Measurements from ENCODE around the gene BDH2.

The BDH2 gene

DNA sequence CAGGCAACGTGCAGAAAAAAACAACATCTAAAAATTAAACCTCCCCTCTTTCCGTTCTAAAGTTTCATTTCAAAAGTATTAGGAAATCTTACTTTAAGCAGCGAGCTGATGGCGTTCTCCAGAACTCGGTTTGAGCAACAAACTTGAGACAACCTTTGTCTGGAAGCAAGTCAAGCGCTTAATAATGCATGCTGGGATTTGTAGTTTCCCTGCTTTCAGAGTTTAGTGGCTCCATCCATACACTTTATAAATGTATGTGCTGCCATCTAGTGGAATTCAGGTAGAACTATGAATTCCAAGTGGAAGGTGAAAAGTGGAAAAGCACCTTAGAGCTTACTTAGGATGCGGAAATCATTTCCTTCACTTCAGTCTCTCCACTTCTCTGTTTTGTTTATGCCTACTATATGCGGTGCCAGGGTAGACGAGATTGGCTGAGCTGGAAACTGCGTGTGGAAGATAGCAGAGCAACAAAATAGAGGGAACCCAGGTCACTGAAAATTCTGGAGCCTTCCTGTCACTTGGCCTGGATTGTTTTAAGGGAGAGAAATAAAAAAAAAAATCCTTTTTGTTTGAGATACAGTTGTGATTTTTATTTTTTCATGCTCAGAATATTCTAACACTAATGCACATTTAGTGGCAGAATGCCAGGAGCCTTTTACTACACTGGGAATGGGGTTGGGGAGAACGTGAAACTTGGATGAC lies at the start of gene BDH2:
Gene BDH2, minus strand, starts transcription at position 144 of the 702 bp plus-strand sequence. CDS start 3,580 bp downstream, outside the sequence.
- DNase-seq (ENCODE audit: low read depth, low spot score): no peak

DNA sequence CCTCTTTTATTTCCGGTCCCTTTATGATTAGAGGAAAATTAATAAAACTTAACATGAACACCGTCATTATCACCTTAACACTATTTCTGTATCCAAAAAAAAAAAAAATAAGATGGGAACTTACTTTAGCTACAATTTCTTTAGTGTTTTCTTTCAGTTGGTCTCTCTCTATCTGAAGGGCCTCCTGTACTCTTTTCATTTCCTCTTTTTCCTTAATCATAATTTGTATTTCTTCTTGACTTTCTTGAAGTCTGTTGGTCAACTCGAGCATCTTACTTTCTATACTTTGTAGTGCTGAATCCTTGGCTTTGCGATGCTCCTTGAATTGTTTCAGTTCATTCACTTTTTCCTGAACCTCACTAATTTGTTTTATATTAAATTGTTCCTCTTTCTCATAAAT lies 45.3 kb upstream of the BDH2 start:
- no peak for DNase-seq (ENCODE audit: low read depth, low spot score)

DNA sequence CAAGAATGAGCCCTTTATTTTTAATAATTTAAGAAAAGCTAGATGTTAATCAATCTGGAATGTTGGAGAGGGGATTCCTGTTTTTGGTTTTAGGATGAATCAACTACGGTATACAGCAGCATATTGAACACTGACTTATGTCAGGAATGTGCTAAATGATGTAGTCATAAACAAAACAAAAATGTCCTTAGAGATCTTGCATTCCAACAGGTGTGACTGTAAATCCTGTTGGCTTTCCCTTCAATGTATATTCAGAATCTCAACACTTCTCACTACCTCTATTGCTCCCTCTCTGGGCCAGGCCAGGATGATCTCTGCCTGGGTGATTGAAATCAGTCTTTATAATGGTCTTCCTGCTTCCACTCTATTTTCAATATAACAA lies 37.8 kb upstream of the BDH2 start:
- no peak for DNase-seq (ENCODE audit: low read depth, low spot score)

DNA sequence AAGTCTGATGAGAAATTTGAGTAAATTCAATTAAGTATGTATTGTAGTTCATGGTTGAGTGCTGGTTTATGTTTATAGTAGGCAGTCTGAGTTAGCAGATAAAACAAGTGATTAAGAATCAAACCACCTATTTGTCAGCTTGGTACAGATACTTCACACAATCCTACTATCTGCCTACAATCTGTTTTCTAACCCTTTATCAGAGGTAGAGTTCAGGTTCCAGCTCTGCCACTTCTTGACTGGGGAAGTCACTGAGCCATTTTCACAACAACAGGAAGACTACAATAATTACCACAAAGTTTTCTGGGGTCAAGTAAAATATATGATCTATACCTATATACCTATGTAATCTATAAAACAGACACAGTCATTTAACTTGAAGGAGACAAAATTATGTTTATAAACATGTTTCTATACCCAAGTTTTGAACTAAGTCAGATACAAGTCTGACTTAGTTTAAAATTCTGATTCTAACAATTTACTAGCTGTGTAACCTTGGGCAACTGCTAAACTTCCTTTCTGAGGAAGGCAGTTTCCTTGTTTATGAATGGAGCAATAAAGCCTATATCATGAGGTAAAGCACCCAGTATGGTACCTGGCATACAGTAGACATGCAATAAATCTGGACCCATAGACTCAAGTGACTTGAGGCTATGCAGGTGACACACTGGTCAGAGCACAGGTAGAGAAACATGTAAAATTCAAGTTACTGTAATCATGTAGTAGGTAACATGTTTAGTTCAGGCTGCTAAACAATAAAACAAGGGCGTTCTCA lies 37.2 kb upstream of the BDH2 start:
- DNase-seq (ENCODE audit: low read depth, low spot score): no peak

DNA sequence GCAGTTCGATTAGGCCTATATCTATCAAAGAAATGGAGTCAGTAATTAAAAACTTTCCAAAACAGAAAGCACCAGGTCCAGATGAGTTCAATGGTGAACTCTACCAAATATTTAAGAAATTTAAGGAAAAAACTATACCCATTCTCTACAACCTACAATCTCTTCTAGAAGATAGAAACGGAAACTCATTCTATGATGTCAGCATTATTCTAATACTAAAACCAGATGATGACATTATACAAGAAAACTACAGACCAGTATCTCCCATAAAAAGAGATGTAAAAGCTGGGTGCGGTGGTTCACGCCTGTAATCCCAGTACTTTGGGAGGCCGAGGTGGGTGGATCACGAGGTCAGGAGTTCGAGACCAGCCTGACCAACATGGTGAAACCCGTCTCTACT lies 29.5 kb upstream of the BDH2 start:
- DNase-seq (ENCODE audit: low read depth, low spot score): no peak

DNA sequence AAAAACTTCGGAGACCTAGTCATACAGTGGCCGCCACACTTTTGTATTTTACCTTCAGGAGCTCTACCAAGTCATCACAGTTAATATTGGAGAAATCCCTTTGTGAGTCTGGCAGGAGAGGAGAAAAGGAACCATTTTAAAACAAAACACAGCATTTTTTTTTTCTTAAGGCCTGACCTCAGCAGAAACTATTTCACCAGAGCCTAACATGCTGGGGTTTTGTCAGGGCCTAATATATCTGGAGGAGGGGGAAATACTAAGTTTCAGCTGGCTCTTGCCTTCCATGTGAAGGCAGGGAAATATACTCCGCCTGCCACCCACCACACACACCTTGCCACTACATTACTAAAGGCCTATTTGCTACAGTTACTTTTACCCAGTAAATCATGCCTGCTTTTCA lies 26.5 kb upstream of the BDH2 start:
- DNase-seq (ENCODE audit: low read depth, low spot score): no peak

DNA sequence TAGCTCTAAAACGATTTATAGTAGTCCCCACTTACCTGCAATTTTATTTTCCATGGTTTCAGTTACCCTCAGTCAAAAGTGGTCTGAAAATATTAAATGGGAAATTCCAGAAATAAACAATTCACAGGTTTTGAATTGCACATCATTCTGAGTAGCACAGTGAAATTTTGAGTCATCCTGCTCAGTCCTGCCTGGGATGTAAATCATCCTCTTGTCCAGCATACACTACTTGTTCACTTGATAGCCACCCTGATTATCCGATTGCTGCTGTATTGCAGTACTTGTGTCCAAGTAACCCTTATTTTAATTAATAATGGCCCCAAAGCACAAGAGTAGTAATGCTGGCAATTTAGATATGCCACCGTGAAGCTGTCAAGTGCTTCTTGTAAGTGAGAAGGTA lies 23.5 kb upstream of the BDH2 start:
- no peak for DNase-seq (ENCODE audit: low read depth, low spot score)

DNA sequence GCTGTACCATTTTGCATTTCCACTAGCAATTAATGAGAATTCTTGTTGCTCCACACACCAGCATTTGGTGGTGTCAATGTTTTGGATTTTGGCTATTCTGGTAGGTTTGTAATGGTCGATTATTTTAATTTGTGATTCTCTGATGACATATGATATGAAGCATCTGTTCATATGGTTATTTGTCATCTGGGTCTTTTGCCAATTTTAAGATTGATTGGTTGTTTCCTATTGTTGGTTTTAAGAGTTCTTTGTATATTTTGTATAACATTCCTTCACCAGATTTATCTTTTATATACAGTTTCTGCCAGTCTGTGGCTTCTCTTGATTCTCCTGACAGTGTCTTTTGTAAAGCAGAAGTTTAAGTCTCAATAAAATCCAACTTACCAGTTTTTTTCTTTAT lies 18.5 kb upstream of the BDH2 start:
- no peak for DNase-seq (ENCODE audit: low read depth, low spot score)

DNA sequence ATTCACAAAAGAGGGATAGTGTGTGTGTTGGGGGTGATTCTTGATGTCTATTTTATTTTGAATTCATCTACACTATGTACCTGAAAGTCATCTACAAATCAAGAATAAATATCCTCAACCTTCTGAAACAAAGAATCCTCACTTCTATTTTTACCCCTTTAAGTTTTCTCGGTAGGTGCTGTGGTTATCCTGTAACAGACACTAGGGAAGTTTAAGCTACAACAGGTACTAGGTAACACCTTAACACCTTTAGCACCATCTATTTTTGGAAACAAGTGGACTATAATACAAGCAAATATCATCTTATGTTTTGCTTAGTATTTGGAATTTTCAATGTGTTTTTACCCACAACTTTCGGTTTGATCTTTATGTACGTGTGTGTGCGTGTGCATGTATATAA lies 12.0 kb upstream of the BDH2 start:
- no peak for DNase-seq (ENCODE audit: low read depth, low spot score)

DNA sequence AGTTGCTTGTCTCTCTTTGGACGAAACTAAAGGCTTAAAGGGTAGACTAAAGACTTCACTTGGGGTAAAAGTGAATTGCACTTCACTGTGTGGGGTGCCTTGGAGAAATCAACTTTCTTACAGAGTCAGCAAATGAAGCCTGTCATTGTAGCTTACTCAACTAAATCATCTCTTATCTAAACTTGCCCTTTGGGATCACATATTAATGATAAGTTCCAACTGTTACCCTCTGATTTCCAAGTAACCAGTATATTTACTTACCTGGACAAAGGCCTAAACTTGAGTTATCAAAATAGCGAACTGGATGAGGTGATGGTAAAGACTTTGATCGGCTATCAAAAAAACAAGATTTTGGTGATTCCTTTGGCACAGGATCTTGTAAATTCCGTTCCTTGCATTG lies 8.9 kb upstream of the BDH2 start:
- DNase-seq (ENCODE audit: low read depth, low spot score): no peak

DNA sequence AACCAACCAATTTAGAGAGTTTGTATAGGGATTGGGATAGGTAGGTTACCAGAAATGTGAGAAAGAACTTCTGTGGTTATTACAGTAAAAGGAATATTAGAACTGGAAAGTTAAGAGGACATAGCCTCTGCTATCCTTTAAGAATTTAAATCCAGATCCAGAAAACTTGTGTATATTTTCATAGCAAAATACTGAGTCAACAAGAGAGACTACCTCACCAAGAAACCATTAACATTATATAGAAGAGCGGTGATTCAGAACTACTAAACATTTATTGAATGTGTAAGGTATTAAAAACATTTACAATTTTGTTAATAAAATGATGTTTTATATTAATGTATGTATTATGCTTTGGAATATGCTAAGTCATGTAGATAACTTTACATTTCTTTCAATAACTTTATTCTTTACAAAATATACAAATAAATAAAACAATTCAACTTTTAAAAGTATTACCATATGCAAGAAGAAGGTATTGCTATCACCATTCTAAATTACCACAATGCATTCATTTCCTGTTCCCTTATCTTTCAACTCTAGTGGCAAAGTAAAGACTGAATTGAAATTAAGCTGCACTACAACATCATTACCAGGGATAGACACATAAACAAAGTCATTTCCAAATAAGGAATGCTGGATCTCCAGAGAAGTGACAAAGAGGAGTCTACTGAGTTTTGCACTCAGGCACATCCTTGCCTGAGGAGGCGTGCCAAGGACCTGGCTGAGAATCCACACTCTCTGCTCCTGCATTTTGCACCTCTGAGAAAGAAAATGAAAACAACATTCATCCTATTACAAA lies 6.1 kb upstream of the BDH2 start:
- DNase-seq (ENCODE audit: low read depth, low spot score): no peak

DNA sequence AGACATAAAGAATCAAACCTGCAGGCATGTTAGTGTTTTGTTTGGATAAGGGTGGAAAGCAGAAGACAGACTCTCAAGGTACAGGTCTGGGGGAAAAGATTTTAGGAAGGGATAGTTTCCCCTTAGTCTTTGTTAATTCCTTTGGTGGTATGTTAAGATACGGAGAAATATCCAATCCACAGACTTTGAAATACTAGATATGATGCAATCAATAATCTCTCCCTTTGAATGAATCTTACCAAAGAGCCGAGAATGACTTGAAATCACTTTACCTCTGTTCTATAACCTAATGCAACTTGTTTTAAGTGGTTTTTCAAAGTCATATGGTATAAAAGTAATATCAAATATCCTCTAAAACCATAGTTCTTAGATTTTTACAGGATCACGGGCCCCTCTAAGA lies 5.3 kb upstream of the BDH2 start:
- DNase-seq (ENCODE audit: low read depth, low spot score): no peak

DNA sequence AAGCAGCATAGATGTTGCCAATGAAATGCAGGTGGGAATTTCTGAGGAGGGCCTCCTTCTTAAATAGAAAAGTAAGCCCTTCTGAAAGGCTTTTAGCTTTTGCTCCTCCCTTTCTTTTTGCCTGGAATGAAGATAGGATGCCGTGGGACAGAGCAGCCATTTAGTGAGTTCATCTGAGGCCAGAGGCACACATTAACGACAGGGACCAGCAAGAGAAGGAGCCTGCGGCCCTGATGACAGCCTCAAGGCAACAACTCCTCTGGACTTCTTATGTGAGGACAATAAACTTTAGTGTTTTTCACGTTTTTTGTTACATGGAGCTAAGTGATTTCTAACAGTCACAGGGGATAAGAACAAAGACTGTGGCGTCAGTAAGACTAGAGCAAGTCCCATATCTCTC lies 1.1 kb upstream of the BDH2 start:
- no peak for DNase-seq (ENCODE audit: low read depth, low spot score)

DNA sequence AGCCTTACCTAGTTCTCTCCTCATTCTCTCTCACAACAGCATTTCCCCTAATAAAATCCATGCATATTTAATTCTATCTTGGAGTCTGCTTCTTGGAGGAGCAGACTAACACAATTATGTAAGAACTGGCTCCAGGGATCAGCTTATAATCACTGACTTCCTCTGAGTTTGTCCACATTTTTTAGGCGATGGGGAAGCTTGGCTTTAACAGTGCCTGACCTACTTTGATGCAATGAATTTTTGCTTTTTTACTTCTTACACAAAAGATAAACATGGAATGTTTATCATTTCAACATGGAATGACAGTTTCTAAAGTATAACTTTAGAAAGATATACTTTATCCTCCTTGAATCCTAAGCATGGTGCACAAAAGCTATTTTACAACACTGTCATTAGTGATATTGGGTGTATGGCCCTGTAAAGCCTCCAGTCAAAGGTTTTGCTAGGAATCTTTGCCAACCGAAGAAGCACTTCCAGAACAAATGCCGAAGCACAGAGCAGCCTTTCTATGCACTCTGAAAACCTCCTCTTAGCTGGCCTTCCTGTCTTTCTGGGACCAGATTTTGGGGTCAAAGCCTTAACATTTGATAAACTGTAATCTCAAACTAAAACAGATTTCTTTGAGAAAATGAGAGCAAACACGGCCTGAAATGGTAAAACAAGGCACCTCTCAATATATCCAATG lies 736 bp downstream of the BDH2 start:
- DNase-seq (ENCODE audit: low read depth, low spot score): no peak

DNA sequence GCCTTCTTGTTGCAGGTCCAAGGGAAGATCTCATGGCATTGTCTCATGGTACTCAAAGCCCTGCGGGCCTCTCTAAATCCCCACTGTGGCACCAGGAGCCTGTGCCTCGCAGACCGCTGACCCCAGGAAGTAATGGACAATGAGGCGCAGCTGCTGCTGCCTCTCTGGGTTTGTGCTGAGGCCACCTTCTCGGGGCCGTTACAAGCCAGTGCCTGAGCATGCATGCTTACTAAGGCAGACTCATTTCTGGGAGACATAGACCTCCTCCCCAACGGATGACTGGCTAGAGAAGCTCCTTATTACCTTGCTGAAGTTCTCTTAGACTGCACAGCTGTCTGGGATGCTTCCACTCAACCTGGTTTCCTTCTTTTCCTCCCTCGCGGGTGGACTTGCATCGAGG lies 1.3 kb downstream of the BDH2 start:
- DNase-seq (ENCODE audit: low read depth, low spot score): no peak

DNA sequence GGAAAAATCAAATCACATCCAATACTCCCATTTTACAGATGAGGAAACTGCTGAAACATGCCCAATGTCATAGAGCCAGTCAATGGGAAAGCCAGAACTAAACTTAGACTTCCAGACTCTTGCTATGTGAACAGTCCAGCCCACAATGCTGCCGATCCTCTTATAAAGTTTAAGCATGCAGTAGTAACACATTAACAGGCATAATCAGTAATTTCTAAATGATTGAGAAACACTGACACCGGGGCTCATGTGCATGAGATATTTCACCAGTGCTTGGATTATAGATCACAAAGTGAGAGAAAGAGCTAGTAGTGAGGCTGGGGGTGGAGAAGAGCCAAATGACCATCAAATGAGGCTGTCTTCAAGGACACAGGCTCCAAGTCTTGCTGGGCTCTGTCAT lies 2.5 kb downstream of the BDH2 start:
- DNase-seq (ENCODE audit: low read depth, low spot score): no peak

DNA sequence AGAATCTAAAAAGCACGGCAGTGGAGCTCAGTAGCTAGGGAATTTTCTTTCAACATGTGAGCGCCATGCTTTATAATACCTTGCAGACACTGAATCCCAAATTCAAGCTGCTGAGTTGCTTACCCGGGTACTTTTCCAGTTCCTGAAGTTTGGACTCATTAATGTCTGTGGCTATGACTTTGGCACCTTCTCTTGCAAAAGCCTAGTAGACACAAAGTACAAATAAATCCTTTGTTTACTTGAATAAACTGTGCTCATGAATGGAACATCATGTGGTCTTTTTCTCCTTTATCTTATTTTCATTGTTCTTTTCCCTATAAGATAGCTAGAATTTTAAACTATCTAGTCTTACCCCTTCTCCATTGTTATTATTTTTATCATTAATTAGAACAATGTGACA lies 4.6 kb downstream of the BDH2 start:
- no peak for DNase-seq (ENCODE audit: low read depth, low spot score)

DNA sequence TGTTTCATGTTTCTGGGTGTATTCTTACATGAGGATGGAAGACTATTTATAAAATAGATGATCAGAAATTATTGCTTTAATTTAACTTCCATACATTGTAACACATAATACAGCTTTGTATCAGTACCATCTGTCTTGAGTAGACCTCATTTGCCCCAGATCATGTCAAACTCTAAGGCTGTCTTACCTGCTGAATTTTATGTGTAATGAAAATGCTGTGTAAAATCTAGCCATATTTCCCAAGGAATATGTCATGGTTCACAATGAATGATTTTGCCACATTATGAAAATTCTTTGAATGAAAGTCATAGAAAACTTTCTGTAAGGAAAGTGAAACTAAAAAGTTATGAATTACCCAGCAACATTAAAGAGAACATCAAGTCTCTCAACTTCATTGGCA lies 7.4 kb downstream of the BDH2 start:
- DNase-seq (ENCODE audit: low read depth, low spot score): no peak

DNA sequence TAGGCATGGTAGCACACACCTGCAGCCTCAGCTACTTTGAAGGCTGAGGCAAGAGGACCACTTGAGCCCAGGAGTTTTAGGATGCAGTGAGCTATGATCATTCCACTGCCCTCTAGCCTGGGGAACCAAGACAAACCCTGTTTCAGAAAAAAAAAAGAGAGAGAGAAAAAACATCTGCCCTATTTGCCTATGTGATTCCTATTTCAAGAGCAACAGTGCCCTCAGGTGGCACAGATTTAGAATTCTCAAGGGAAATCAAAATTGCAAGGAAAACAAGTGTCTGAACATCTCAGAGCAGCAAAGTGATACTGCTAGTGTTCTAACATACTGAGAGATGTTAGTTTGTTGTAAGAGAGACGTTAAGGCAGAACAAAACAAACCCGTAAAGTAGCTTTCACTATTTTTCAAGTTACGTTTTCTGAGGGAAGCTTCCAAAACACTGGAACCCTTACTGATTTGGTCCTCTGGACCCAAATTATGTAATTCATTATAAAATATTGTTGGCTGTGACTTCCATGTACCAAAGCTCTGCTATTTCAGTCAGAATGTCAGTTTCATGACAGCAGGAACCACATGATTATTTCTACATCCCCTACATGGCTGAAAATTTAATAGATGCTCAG lies 7.9 kb downstream of the BDH2 start:
- DNase-seq (ENCODE audit: low read depth, low spot score): no peak

DNA sequence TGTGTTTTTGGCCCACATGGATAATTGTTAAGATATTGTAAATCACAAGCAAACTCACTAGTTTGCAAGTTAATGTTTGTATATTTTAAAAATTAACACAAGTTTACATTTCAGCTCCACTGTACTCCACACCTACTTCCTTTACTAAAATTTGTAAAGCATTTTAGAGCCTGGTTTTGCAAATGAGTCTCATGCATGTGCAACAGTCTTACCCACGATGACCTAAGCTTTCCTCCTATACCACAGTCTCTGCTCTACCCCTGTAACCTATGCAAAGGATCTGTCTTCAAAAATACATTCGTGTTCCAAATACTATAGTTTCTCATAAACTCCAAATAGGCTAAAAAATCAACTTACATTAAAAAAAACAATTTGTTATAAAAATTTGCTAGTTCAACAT lies 10.2 kb downstream of the BDH2 start:
- DNase-seq (ENCODE audit: low read depth, low spot score): no peak

DNA sequence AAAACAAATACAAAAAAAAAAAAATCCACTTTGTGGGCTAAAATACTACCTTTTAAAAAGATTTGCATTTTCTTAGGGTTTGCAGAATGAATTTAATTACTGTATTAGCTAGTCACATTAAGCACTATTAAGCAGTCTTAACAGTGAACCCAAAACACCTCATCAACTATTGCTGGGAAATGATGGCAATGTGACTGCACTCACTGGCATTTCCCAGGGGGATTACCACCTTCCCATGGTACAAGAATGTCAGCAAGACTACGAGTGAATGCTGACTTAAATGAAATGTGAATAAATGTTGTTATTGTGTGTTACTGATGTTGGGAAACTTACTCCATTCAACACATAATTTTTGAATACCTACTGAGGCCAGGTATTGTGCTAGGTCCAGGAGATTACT lies 13.1 kb downstream of the BDH2 start:
- no peak for DNase-seq (ENCODE audit: low read depth, low spot score)
